ENCODE measurements around the gene CFL1.

- TF ChIP-seq TAF1 (IDR thresholded peaks at IDR 0.05; ENCODE audit: low read depth, low read length), result no peak
- no peak for TF ChIP-seq RFX5 (IDR thresholded peaks at IDR 0.05; ENCODE audit: borderline replicate concordance, low read depth, low read length)
- TF ChIP-seq MAX (IDR thresholded peaks at IDR 0.05), result no peak
- TF ChIP-seq POLR2AphosphoS5 (IDR thresholded peaks at IDR 0.05; ENCODE audit: low read depth, low read length), result no peak
- TF ChIP-seq, protein P1, sequence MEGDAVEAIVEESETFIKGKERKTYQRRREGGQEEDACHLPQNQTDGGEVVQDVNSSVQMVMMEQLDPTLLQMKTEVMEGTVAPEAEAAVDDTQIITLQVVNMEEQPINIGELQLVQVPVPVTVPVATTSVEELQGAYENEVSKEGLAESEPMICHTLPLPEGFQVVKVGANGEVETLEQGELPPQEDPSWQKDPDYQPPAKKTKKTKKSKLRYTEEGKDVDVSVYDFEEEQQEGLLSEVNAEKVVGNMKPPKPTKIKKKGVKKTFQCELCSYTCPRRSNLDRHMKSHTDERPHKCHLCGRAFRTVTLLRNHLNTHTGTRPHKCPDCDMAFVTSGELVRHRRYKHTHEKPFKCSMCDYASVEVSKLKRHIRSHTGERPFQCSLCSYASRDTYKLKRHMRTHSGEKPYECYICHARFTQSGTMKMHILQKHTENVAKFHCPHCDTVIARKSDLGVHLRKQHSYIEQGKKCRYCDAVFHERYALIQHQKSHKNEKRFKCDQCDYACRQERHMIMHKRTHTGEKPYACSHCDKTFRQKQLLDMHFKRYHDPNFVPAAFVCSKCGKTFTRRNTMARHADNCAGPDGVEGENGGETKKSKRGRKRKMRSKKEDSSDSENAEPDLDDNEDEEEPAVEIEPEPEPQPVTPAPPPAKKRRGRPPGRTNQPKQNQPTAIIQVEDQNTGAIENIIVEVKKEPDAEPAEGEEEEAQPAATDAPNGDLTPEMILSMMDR (IDR thresholded peaks at IDR 0.05; ENCODE audit: control extremely low read depth in 1 of 3, insufficient read depth in 1 of 3, low read depth in 1 of 3, low read length in 3 of 3), result no peak
- no peak for TF ChIP-seq SP1 (IDR thresholded peaks at IDR 0.05; ENCODE audit: low read depth, low read length)
- no peak for TF ChIP-seq GABPA (IDR thresholded peaks at IDR 0.05; ENCODE audit: borderline replicate concordance, insufficient read depth, low read length)
- no peak for TF ChIP-seq SIX5 (IDR thresholded peaks at IDR 0.05; ENCODE audit: low read depth, low read length)
These were observed 51.0 kb downstream of the CFL1 start for GRCh38 chr11:65806979-65807378.

Measured in H1 (cell line).